ENCODE results near the gene BCKDK. TPM values are rescaled to one million over a fixed set of nuclear protein-coding genes. Genes with fewer than 3 reads are reported as not detected.

The BCKDK gene
- polyA plus RNA-seq, 1 donor, result 25.2 TPM

GRCh38 chr16:31080035-31080629, 28.1 kb upstream of the BCKDK start:
- no peak for DNase-seq (ENCODE audit: low read depth)

- DNase-seq (ENCODE audit: low read depth), result no peak
Measured at GRCh38 chr16:31080756-31081419, 27.3 kb upstream of the BCKDK start.

- DNase-seq (ENCODE audit: low read depth), result no peak
Measured at GRCh38 chr16:31081428-31082351, 26.5 kb upstream of the BCKDK start.

GRCh38 chr16:31082368-31083045, 25.7 kb upstream of the BCKDK start:
- DNase-seq (ENCODE audit: low read depth), result no peak

- DNase-seq (ENCODE audit: low read depth), result no peak
Measured at GRCh38 chr16:31083081-31083480, 25.1 kb upstream of the BCKDK start.

- no peak for DNase-seq (ENCODE audit: low read depth)
Measured at GRCh38 chr16:31083556-31083955, 24.6 kb upstream of the BCKDK start.

- DNase-seq (ENCODE audit: low read depth), result no peak
Measured at GRCh38 chr16:31083981-31084380, 24.2 kb upstream of the BCKDK start.

- DNase-seq (ENCODE audit: low read depth), result no peak
Measured at GRCh38 chr16:31084584-31085302, 23.4 kb upstream of the BCKDK start.

GRCh38 chr16:31085411-31085810, 22.8 kb upstream of the BCKDK start:
- no peak for DNase-seq (ENCODE audit: low read depth)

- no peak for DNase-seq (ENCODE audit: low read depth)
Measured at GRCh38 chr16:31085873-31086628, 22.1 kb upstream of the BCKDK start.

GRCh38 chr16:31086629-31086906, 21.6 kb upstream of the BCKDK start:
- DNase-seq (ENCODE audit: low read depth), result no peak

GRCh38 chr16:31087481-31087880, 20.7 kb upstream of the BCKDK start:
- DNase-seq (ENCODE audit: low read depth), result no peak

- DNase-seq (ENCODE audit: low read depth), result no peak
Measured at GRCh38 chr16:31087971-31088370, 20.2 kb upstream of the BCKDK start.

GRCh38 chr16:31088459-31089183, 19.6 kb upstream of the BCKDK start, which contains the start of gene PRSS53:
PRSS53 (minus strand) TSS chr16:31088943; CDS start chr16:31088809, 134 bp downstream.
- DNase-seq (ENCODE audit: low read depth), result no peak

- DNase-seq (ENCODE audit: low read depth), result no peak
Measured at GRCh38 chr16:31089199-31089598, 19.0 kb upstream of the BCKDK start.

- no peak for DNase-seq (ENCODE audit: low read depth)
Measured at GRCh38 chr16:31090540-31090939, 17.6 kb upstream of the BCKDK start.

- no peak for DNase-seq (ENCODE audit: low read depth)
Measured at GRCh38 chr16:31092330-31092729, 15.9 kb upstream of the BCKDK start.

- no peak for DNase-seq (ENCODE audit: low read depth)
Measured at GRCh38 chr16:31093132-31093703, 15.0 kb upstream of the BCKDK start.

- DNase-seq (ENCODE audit: low read depth), result no peak
Measured at GRCh38 chr16:31094088-31094423, 14.1 kb upstream of the BCKDK start.

Measured in forelimb muscle (tissue), 1 donor.